Activated T-cell treated with anti-CD3 and anti-CD28 coated beads, Interleukin-2, amount 50 U/mL, for 4 hours (primary cell): ENCODE data around the gene KHDC4. TPM values are rescaled to one million over a fixed set of nuclear protein-coding genes. Genes with fewer than 3 reads are reported as not detected.

Experiments
- ATAC-seq, 2 donors: fragments of 200-7000 bp; cut with Tn5 transposase; one replicate each; pipeline ENCODE4 v1.10.0; 2021
- DNase-seq: peaks from one replicate; pipeline ENCODE4 v3.0.0-alpha.2; 2020
- H3K27me3 Mint-ChIP-seq: one replicate; pipeline ENCODE4 v1.8.0; 2021; ENCODE audit warnings: low read depth, mixed read lengths
- H3K36me3 Mint-ChIP-seq: one replicate; pipeline ENCODE4 v1.8.0; 2022; ENCODE audit warnings: mixed read lengths; ENCODE audit not compliant: insufficient read depth
- H3K4me1 Mint-ChIP-seq: one replicate; pipeline ENCODE4 v1.8.0; 2021; ENCODE audit warnings: low read depth, mixed read lengths
- H3K4me3 Mint-ChIP-seq: one replicate; pipeline ENCODE4 v1.8.0; 2021; ENCODE audit warnings: mild to moderate bottlenecking, moderate library complexity, mixed read lengths
- H3K9me3 Mint-ChIP-seq: one replicate; pipeline ENCODE4 v1.8.0; 2021; ENCODE audit warnings: mixed read lengths
- total RNA-seq, 3 donors: library from RNA; stranded (reverse); gene quantifications; one replicate each; pipeline ENCODE4 v1.2.1, GENCODE V29; 2021

Gene KHDC4
- total RNA-seq, 3 donors from 2014 or later, result 32.2 to 38.3 (median 37.9) TPM

DNA sequence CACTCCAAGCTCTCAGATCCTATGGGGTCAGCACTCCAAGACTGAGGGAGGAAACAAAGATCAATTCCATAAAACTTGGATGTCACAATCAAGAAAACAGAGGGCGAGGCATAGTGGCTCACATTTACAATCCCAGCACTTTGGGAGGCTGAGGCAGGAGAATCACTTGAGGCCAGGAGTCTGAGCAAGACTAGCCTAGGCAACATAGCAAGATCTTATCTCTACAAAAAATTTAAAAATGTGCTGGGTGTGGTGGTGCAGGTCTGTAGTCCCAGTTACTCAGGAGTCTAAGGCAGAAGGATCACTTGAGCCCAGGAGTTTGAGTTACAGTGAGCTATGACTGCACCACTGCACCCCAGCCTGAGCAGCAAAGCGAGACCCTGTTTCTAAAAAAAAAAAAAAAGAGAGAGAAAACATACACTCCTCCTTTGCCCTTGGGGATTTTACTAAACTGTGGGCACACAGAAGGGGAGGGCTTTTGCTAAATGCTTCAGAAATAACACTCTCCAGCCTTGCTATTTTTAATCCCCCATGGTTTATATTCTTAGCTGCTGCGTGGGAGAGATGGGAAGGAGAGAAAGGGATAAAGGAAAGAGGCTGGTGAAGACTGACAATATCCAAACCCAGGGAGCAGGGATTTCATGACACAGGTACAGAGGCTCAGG is 26.0 kb upstream of the KHDC4 start:
- Mint-ChIP-seq H3K4me1 (peaks cover 9% of the 10 kb centered on the region), H3K27me3 (no peaks in the 10 kb centered on the region), H3K36me3 (peaks cover 45% of the 10 kb centered on the region), H3K9me3 (no peaks in the 10 kb centered on the region), H3K4me3 (no peak overlapping the region)
- no peak for DNase-seq
- no peak for ATAC-seq

DNA sequence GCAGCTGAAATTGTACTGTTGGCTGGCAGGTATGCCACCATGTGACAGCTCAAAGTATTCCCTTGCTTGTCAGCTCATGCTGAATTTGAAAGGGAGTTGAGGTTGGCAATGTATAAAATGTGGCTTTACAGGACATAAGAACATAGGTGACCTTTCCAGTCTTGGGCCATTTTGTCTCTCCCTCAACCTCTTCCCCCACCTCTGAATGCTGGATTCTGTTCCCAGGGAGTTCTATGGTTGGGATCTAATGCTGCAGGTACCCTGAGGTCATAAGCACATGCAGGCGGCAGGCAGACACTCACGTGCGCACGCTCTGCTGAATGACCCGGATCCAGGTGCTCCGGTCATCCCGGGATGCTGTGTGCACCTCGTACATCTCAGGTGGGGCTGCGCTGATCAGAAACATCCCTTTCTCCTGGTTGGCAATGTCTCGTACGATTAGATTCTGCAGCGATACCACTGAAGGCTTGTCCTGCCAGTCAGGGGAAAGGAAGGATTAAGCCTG is 23.2 kb upstream of the KHDC4 start:
- Mint-ChIP-seq H3K36me3 (peaks cover 41% of the 10 kb centered on the region), H3K9me3 (no peaks in the 10 kb centered on the region), H3K27me3 (no peaks in the 10 kb centered on the region), H3K4me1 (peaks cover 9% of the 10 kb centered on the region), H3K4me3 (no peak overlapping the region)
- DNase-seq, result no peak
- no peak for ATAC-seq

DNA sequence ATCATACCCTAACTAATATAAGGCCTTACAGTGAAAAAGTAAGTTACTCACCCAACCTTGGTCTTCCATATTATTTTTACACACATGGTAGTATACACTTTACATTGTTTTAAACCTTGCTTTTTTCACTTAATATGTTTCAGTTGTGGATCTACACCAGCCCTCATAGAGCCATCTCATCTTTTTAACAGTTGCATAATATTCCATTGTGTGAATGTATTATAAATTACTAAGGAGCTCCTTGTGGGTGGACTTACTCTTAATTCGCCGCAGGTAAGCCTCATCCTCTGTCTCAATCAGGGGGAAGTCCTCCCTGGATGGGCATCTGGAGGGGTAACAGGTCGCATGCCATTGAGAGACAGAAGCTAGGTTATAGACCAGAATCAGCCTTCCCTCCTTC is 20.4 kb upstream of the KHDC4 start:
- Mint-ChIP-seq H3K9me3 (no peaks in the 10 kb centered on the region), H3K4me3 (no peak overlapping the region), H3K27me3 (no peaks in the 10 kb centered on the region), H3K36me3 (peaks cover 38% of the 10 kb centered on the region), H3K4me1 (no peaks in the 10 kb centered on the region)
- DNase-seq (no peak), ATAC-seq (no peak)

DNA sequence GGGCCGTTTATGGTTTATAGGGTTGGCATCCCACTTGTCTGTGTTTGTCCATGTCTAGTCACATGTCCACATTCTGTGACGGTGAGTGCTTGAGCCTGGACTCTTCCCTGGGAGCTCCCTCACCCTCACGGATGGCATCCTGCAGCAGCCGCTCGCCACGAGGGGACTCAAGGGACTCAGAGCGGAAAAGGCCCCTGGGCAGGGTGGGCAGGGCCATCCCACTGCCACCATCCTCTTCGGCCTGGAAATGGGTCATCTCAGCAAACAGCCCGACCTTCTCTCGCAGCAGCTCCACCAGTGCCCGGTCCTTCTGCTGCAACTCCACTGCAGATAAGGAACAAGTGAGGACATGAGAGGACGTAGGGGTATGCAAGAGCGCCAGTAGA is 18.3 kb upstream of the KHDC4 start:
- no peaks in the 10 kb centered on the region for H3K9me3 Mint-ChIP-seq
- no peaks in the 10 kb centered on the region for H3K27me3 Mint-ChIP-seq
- H3K4me3 Mint-ChIP-seq, result no peak overlapping the region

DNA sequence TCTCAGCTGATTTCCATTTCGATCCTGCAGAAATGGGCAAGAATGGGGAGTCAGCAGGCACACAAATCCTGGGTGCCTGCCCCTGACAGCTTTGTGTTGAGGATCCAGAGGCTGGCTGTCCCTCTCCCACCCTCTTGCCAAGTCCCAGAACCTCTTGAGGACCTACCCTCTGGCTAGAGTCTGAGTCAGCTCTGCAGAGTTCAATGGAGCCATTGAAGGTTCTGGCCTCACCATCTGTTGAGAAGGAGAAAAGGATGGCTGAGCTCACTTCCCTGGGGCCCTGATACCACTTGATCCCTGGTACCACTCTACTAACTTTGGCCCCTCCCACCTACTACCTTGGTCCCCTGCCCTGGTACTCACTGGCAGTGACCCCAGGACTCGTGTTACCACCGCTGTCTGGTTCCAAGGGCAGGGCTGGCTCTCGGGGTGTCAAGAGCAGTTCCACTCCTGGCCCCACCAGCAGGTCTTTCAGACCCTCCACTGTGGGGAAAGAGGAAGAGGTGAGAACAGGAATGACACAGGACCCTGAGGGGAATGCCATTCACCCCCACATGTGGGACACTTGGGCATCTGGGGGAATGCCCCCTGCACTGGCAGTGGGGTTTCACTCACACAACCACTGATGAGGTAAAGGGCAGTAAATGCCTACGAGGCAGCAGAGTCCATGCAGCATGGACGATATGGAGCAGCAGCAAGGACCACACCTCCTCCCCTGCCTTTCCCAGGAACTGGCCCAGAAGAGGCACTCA is 17.7 kb upstream of the KHDC4 start:
- Mint-ChIP-seq H3K4me1 (peaks cover 5% of the 10 kb centered on the region), H3K36me3 (peaks cover 33% of the 10 kb centered on the region), H3K9me3 (no peaks in the 10 kb centered on the region), H3K27me3 (no peaks in the 10 kb centered on the region), H3K4me3 (no peak overlapping the region)
- ATAC-seq, result no peak
- no peak for DNase-seq

More for the DNA sequence above, 18.3 kb upstream of the KHDC4 start:
- Mint-ChIP-seq H3K4me1 (no peaks in the 10 kb centered on the region), H3K36me3 (peaks cover 35% of the 10 kb centered on the region)
- DNase-seq (no peak), ATAC-seq (no peak)

DNA sequence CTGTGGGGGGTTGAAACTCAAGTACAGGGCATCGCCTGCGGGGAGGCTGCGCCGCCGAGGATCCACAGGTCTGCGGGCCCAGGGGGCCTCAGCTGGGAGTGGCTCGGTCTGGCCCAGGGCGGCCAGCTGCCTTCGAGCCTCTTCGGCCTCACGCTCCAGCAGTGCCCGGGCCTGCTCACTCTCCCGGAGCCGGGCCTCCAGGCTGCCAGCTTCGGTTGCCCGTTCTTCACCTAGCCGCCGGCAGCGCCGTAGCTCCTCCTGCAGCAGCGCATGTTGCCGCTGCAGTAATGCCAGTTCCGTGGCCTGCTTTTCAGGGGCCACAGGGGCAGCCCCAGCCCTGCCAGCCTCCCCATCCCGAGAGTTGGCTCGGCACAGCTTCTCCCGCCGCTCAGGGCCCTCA is 16.6 kb upstream of the KHDC4 start:
- Mint-ChIP-seq H3K36me3 (peaks cover 44% of the 10 kb centered on the region), H3K27me3 (no peaks in the 10 kb centered on the region), H3K4me1 (peaks cover 16% of the 10 kb centered on the region), H3K9me3 (no peaks in the 10 kb centered on the region), H3K4me3 (no peak overlapping the region)
- ATAC-seq (no peak), DNase-seq (no peak)

DNA sequence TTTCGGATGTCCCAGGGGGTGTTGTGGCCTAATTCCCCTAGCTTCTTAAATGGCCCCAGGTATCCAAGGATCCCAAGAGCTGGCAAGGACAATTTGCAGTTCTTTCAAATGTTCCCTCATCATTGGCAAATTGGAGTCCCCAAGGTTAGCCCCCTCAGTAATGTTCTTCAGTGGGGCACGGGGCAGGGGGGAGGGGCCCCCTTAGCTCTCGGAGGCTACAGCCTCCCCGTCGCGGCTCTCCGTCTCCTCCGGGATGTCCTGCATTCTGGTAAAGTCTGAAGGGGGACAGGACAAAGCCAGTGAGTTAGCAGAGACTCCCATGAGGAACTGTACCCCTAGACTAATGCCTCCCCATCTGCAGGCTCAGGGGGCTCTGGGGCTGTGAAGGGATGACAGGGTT is 13.5 kb upstream of the KHDC4 start:
- Mint-ChIP-seq H3K4me1 (peaks cover 30% of the 10 kb centered on the region), H3K27me3 (no peaks in the 10 kb centered on the region), H3K9me3 (no peaks in the 10 kb centered on the region), H3K36me3 (peaks cover 34% of the 10 kb centered on the region), H3K4me3 (no peak overlapping the region)
- no peak for DNase-seq
- ATAC-seq, result no peak

DNA sequence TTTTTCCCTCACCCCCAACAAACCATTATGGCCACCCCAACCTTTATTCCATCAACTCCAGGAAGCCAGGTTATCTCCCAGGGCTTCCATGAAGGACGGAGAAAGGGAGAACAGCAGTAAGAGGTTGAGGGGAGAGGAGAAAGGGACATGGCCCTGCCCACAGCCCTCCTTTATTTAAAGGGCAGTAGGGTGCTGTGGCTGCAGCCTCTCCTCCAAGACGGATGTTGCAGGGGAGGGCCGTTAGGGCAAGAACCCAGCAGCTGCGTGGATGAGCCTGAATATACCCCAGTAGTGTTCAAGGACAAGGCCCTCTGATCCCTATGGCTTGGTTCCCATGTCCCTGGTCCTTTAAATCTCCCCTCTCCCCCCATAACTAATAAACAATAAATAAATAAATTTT is 13.1 kb upstream of the KHDC4 start:
- Mint-ChIP-seq H3K4me3 (no peak overlapping the region), H3K27me3 (no peaks in the 10 kb centered on the region), H3K9me3 (no peaks in the 10 kb centered on the region), H3K36me3 (peaks cover 32% of the 10 kb centered on the region), H3K4me1 (peaks cover 32% of the 10 kb centered on the region)
- ATAC-seq (no peak), DNase-seq (no peak)

DNA sequence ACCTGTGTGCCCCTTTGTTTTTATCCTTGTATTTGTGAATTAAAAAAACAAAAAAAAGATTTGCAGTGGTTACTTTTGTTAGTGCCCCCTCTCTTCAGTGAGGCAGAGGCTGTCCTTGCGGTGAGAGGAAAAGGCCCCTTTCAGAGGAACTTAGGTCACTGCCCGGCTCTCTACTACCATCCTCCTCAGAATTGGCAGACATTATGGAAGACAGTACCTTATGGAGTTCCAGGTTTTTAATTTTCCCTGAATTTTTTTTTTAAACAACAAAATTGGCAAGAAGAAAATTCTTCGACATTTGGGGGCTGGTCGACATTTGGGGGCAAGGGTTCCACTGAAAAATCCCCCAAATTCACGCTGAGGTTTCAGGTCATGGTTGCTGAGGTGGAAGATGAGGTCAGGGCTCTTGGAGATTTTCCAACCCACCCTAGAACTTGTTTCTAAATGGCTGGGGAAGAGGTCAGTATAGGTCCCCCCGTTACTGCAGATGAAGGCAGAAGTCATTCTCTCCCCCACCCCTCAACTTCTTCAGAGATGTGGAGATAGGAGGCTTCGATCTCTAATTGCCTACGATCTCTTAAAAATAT is 12.5 kb upstream of the KHDC4 start:
- peaks cover 27% of the 10 kb centered on the region for H3K36me3 Mint-ChIP-seq
- no peaks in the 10 kb centered on the region for H3K9me3 Mint-ChIP-seq
- H3K4me3 Mint-ChIP-seq, result peak overlapping the region; percentile 59
- H3K4me1 Mint-ChIP-seq, result peaks cover 38% of the 10 kb centered on the region
- DNase-seq (no peak), ATAC-seq (peak in 1 of 2 donors; percentile 16)
- H3K27me3 Mint-ChIP-seq, result no peaks in the 10 kb centered on the region

DNA sequence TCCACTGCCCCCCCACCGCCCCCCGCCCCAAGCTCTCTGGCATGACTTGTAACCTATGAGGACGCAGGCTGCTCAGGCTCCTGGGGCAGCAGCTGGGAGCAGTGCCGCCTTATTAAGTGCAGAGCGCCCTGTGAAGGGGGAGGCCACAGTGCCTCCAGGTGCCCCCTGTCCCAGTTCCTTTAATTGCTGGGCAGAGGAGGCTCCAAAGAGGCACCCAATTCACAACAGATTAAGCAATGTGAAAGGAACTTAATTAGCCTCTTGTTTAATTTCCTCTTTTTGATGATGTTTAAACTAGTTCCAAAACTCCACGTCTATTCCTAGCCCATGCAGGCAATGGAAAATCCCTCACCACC is 10.2 kb upstream of the KHDC4 start:
- H3K4me3 Mint-ChIP-seq, result peak overlapping the region; percentile 38
- DNase-seq (no peak), ATAC-seq (no peak)
- peaks cover 58% of the 10 kb centered on the region for H3K4me1 Mint-ChIP-seq
- H3K36me3 Mint-ChIP-seq, result peaks cover 16% of the 10 kb centered on the region
- no peaks in the 10 kb centered on the region for H3K9me3 Mint-ChIP-seq
- no peaks in the 10 kb centered on the region for H3K27me3 Mint-ChIP-seq

DNA sequence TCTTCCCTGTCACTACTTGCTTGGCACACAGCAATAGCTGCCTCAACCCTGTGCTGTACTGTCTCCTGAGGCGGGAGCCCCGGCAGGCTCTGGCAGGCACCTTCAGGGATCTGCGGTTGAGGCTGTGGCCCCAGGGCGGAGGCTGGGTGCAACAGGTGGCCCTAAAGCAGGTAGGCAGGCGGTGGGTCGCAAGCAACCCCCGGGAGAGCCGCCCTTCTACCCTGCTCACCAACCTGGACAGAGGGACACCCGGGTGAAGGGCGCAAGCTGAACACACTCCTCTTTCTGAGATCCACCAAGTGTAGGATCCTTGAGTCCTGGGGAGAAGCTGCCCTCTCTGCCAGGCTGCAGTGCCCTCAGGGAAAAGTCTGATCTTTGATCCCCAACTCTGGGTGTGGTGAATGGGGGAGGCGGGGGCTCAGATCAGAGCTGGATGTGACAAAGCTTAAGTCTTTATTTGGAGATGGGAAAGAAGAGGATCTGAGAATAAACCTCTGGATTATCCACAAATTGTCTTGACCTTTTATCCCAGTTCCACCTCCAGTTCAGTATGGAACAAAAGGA is 8.4 kb upstream of the KHDC4 start:
- peaks cover 16% of the 10 kb centered on the region for H3K36me3 Mint-ChIP-seq
- H3K4me1 Mint-ChIP-seq, result peaks cover 62% of the 10 kb centered on the region
- DNase-seq, result no peak

DNA sequence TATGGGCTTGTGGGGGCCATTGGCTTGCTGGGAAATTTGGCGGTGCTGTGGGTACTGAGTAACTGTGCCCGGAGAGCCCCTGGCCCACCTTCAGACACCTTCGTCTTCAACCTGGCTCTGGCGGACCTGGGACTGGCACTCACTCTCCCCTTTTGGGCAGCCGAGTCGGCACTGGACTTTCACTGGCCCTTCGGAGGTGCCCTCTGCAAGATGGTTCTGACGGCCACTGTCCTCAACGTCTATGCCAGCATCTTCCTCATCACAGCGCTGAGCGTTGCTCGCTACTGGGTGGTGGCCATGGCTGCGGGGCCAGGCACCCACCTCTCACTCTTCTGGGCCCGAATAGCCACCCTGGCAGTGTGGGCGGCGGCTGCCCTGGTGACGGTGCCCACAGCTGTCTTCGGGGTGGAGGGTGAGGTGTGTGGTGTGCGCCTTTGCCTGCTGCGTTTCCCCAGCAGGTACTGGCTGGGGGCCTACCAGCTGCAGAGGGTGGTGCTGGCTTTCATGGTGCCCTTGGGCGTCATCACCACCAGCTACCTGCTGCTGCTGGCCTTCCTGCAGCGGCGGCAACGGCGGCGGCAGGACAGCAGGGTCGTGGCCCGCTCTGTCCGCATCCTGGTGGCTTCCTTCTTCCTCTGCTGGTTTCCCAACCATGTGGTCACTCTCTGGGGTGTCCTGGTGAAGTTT is 7.8 kb upstream of the KHDC4 start:
- Mint-ChIP-seq H3K9me3 (no peaks in the 10 kb centered on the region), H3K27me3 (no peaks in the 10 kb centered on the region), H3K36me3 (peaks cover 12% of the 10 kb centered on the region), H3K4me3 (no peak overlapping the region), H3K4me1 (peaks cover 58% of the 10 kb centered on the region)
- DNase-seq, result no peak
- no peak for ATAC-seq

More for the DNA sequence above, 8.4 kb upstream of the KHDC4 start:
- no peaks in the 10 kb centered on the region for H3K27me3 Mint-ChIP-seq
- ATAC-seq, result no peak
- H3K9me3 Mint-ChIP-seq, result no peaks in the 10 kb centered on the region
- no peak overlapping the region for H3K4me3 Mint-ChIP-seq

DNA sequence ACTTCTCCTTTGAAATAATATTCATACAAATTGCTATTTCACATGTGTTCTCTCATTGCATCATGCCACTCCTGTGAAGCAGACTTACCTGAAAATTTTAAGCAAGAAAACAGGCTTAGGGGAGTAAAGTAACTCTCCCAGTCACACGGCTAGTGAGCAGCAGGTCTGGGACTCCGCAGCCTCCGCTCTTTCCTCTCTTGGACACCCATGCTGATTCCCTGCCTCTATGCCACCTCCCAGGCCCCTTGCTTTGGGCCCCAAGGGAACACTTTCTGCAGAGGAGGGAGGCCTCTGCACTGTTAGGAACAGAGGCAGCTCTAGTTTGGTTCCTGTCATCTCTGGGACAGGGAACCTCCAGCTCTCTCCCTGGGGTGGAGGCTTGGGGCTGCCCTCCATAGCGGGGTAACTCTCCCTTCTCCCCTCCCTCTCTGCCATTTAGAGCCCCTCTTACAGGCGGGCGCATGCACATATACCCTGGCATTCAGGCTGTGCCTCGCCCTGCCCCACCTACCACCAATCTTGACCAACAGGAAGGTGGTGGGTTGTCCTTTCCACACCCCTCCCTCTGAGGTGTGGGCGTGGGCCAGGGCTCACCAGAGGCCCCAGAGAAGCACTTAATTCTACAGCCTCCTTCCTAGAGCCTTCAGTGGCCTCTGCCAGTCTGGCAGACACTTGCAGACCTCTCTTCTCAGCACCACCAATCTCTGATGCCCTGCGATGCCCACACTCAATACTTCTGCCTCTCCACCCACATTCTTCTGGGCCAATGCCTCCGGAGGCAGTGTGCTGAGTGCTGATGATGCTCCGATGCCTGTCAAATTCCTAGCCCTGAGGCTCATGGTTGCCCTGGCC is 7.0 kb upstream of the KHDC4 start, which contains the start of gene RXFP4:
Gene RXFP4, plus strand, starts transcription at position 646 of the 852 bp plus-strand sequence. Its CDS starts 72 bp downstream, at position 718.
- no peaks in the 10 kb centered on the region for H3K27me3 Mint-ChIP-seq
- H3K9me3 Mint-ChIP-seq, result no peaks in the 10 kb centered on the region
- ATAC-seq, result no peak
- peaks cover 5% of the 10 kb centered on the region for H3K36me3 Mint-ChIP-seq
- no peak for DNase-seq
- no peak within 1 kb of the TSS for H3K4me3 Mint-ChIP-seq
- H3K4me1 Mint-ChIP-seq, result peaks cover 51% of the 10 kb centered on the region
